Stimulated activated CD4-positive, alpha-beta T cell treated with anti-CD3 and anti-CD28 coated beads, Interleukin-1b, Interleukin-23, amount 100 ng/mL, for 48 hours (primary cell): Measurements from ENCODE around the gene KIF14.
"Not testable (repeated sequence)": the region's sequence is repeated elsewhere in the genome, so short reads cannot be mapped to it uniquely, and the experiment has no call there.

Experiments used
- DNase-seq: peaks from one replicate; pipeline ENCODE4 v3.0.0-alpha.2; 2020

Gene KIF14

DNA sequence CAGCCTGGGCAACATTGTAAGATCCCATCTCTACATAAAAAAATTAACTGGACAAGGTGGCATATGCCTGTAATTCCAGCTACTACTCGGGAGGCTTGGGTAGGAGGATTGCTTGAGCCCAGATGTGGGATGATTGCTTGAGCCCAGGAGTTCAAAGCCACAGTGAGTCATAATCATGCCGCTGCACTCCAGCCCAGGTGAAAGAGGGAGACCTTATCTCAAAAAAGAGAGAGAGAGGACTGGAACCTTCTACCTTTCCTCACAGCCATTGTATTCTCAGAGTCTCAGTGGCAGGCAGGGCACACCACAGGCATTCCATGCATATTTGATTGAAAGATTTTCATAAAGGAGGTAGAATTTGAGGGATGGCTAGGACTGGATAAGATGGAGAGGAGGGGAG is 78.4 kb downstream of the KIF14 start:
- no peak for DNase-seq

DNA sequence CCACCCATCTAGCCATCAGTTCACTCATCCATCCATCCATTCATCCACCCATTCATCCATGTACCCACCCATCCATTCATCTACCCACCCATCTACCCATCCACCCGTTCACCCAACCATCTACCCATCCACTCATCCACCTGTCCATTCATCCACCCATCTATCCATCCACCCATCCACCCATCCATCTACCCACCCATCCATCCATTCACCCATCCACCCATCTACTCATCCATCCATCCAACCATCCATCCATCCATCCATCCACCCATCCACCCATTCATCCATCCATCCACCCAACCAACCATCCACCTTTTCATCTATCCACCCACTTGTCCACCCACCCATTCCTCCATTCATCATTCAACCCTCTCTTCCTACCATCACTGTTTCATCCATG is 80.3 kb downstream of the KIF14 start:
- DNase-seq = no peak

DNA sequence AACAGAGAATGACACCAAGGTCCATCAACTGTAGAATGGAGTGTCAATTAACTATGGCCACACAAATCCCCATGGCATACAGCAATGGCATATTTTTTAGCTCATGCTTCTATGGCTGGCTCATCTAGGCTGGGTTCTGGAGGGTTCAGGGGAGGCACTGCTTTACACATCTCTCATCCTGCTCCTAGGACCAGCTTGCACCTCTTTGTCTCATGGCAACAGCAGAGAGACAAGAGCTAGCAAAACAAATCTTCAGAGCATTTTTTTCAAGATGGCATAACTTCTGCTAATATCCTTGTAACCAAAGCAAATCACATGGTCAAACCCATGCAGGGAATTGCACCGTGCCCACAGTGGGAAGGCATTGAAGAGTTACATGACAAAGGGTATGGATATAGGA is 82.4 kb downstream of the KIF14 start:
- no peak for DNase-seq

DNA sequence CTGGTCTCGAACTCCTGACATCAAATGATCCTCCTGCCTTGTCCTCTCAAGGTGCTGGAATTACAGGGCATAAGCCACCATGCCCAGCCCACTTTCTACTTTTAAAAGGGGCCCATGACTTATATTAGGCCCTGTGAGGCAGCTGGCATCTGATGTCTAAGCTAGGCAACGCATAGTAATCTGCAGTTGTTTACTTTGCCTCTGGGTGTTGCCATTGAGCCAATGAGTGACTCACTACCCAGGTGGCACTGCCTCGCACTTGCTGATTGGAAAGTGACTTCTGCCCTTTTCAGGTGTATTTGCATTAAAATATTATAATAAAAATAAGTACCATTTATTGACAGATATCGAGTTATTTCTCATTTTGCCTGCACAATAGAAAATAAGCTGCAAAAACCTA is 84.9 kb downstream of the KIF14 start:
- DNase-seq = peak; percentile 34

DNA sequence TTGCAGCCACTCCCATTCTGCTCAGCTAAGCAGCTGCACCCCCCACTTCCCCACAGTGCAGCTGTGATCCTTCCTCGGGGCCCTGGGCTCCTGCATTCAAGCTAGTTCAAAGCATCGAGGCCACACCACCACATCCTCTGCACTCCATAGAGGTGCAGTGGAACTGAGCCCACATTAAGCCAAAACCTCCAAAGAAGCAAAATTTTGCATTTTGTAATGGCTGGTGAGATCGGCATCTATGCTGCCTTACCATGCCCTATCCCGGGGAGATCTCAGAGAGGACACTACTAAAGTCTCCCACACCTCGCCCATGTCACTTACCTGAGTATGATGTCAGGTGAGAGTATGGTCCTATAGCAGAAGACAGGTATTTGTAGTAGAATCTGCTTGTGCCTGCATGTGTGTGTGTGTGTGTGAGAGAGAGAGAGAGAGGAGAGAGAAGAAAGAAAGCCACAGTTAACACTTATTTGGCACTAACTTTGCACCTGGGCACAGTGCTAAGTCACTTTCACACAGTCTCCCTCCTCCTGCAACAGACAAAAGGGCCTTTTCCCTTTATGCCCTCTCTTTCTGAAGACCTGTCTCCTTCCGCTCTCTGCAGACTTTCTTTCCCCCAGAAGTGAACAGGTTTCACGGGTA is 89.8 kb downstream of the KIF14 start:
- DNase-seq = peak; percentile 10

DNA sequence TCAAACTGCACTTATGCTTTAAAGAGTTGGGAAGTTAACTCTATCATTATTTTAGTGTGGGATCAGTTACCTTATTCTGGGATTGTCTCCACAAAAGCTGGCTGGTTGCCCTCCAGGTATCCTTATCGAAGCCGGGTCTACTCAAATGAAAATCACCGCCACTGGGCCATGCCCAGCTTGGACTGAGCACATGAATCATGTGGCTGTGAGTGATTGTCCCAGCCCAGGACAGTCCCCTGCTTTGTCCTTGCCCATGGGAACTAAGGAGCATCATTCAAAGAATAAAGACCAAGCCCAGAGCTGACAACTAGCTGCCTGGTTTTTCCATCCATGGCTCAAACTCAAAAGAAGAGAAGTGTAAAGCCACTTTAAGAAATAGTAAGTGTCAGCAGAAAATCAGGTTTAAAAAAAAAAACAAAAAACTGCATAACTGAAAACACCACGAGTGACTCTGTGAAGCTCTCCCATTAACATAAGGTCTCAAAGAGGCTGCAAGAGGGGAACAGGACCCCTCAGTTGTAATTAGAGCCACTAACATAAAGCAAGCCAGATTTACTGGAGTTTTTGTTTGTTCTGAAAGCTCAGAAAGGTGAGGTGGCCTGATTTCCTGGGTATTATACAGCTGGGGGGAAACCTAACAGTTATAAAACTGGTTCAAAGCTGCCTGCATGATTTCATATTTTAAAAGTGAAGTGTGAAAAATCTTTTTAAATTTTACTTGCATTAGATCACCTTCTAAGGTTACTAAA is 91.5 kb downstream of the KIF14 start:
- DNase-seq = no peak

DNA sequence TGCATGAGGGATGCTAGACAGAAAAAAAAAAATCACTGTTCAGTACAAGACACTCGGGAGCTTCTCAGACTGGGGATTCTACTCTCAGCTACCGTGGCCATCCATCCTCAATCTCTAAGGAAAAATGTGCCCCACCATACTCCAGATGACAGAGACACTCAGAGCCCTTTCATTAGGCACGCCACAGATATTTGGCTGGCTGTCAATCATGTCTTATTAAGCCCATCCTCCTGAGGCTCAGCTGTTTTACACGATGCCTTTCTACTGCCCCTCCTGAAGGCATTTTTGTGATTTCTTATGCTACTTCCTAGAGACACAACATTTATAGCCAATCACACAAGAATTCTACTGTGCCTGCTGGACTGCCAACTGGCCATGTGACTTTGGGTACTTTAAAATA is 92.9 kb downstream of the KIF14 start:
- DNase-seq = no peak

DNA sequence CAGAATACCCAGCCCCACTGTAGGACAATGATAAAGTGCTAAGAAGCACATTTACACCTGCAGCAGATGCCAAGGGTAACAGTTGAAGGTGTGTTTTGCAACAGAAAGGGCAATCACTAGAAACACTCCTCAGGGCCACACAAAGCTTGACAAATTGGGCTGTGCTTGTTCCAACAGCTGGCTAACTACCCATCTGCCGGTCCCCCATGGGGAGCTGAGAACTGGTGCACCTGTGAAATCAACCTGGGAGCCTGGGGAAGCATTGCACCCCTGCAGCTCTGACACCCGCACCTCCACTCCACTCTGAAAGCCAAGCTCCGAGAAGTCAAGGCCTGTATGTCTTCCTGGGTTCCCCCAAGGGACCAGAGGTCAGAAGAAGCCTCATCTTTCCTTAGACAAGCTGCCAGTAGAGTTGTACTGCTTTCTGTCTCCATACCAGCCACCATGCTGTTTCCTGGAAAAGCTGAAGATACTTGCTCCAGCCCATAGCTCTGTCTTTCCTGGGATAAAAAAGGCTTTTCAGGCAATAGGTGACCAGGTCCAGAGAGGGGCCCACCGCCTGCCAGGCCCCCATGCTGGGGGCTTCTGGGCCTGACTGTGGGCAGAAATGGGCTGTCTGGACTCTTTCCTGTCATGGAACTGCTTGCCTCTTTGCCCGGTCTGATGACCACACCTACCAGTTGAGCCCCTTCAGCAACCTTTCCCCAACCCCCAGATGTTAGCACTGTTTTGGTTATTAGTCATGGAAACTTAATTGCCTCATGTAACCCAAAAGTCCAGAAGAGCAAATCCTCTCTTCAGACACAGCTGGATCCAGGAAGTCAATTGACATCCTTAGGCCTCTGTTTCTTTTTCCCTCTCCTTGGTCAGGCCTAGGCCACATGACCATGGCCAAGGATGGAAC is 93.6 kb downstream of the KIF14 start:
- no peak for DNase-seq

DNA sequence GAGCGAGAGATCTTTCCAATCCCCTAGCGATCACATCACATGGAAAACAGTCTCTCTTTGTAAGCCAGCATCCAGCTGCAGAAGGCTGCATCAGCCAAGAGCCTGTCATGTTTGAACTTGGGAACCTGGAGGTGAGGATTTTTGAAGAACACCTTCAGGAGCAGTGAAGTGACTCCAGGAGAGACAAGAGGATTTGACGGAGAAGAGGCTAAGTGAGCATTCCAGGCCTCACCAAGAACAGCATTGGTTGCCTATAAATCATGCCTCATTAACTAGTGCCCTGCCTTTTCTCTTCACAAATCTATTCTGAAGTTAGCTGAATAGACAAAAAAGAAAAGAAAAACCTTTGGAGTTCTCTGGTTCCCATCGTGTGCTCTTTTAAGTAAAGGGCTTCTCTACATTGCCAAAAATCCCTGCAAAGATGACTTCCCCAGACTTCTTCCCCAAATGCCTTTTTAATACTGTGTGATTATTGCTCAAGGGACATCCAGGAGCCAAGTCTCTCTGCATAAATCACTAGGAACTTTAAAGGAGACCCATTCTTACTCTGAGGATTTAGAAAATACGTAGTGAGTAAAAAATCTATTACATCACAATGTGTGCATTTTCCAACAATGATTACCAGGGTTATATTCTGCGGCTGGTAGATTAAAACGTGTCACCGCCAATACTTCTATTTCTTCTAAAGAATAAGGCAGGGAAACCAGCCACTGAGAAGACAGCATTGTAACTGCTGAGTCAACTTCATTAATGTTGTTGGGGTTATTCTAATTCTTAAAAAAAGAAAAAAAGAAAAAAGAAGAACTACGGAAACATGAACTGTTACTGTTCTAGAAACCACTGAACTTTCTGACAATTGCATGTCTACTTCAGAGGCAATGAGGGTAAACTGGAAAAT is 95.2 kb downstream of the KIF14 start:
- DNase-seq = no peak

DNA sequence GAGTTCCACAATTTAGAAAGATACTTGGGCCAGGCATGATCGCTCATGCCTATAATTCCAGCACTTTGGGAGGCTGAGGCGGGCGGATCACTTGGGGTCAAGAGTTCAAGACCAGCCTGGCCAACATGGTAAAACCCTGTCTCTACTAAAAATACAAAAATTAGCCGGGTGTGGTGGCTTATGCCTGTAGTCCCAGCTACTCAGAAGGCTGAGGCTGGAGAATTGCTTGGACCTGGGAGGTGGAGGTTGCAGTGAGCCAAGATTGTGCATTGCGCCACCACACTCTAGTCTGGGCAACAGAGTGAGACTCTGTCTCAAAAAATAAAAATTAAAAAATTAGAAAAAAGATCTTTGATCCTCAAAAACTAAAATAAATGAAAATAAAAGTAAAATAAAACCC is 96.0 kb downstream of the KIF14 start:
- not testable (repeated sequence) for DNase-seq

DNA sequence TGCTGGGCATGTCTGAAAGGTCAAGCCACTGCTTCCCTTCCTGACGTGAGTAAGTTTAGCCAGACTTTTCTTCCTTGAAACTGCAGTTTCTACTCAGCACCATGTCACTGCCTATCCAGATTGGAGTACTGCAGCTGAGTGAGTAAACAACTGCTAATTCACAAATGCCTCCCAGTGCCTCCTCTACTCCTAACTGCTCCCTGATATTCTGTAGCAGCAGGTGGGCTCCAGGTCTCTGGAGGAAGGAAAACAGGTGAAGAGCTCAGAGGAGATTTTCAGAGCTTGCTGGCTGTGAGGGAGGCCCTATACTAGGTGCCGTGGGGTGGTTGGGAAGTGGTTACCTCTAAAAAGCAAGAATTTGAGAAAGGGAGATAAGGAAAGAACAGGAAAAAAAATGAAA is 96.5 kb downstream of the KIF14 start:
- DNase-seq = no peak

DNA sequence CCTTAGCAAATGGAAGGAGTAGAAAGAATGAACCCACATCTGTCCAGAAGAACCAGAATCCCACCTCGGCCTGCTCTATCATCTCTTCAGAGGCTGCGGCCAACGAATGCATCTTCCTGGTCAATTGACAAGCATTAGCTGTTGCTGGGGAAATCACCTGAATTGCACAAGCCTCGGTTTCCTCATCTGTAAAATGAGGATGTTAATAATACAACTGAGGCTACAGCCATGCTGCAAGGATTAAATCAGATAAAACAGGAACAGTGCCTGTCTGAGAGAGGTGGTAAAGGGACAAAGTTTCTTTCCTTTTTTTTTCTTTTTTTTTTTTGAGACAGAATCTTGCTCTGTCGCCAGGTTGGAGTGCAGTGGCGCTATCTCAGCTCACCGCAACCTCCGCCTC is 99.8 kb downstream of the KIF14 start:
- no peak for DNase-seq

DNA sequence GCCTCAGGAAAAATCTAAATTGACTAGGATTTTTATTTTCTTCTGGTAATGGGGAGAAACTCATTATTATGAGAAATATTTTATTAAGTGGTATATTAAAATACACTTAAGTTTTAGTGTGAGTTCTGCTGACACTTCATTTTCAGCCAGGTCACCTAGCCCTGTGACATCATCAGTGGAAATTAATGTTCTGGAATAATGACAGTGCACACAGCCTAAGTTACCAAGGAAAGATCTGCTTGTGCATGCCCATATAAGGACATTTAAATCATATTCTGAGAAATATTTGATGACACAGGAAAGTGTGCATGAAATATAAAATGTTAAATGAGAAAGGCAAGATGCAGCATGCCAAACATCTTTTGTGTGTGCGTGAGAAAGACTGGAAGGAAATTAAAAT is 102.0 kb downstream of the KIF14 start:
- no peak for DNase-seq

DNA sequence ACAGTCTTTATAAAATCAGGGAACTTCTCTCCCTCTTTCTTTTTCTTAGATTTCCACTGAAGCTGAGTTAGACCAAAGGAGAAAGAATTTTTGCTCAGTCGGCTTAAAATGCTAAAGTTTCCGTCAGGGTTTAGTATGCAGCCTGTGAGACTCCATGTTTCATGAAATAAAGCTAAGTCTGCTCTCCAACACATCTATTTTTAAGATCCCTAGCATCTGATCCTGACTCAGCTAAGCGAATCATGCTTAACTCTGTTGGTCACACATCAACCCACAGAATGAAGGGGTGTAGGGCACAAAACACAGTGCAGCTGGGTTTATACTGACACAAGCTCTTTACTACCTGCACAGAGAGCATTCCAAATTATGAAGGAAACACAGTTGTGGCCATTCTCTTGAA is 108.4 kb downstream of the KIF14 start:
- no peak for DNase-seq

DNA sequence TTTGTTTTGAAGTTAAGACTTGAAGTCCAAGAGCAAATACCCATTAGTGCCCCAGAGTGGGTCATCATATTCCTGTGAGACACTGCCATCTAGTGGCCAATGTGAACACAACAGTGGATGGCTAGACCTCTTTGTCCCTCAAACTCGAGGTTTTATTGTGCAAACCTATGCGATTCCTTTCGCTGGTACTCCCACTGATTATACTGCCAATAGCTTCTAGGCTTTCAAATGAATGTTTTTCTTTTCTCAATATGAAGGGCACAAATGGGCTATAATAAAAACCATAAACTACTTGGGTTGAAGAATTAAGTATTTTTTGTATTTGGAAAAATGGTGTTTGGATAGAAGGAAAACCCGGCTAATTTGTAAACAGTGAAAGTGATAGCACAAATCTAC is 110.3 kb downstream of the KIF14 start:
- DNase-seq = peak; percentile 67

DNA sequence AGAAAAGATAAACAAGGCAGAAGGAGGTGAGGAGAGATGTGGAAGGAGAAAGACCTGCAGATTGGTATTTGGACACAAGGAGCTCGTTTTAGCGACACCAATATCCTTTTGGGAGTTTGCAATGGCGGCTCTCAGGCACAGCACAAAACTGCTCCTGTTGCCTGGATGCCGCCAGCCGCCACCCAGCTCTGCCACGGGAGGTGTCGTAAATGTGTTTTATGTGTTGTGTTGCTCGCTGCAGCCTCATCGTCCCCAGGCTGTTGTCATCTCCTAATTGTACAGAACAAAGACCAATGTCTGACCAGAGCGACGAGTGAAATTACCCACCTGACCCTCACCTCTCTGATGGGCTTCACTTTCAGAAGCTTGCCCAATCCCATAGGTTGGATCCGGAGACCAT is 114.1 kb downstream of the KIF14 start:
- no peak for DNase-seq

DNA sequence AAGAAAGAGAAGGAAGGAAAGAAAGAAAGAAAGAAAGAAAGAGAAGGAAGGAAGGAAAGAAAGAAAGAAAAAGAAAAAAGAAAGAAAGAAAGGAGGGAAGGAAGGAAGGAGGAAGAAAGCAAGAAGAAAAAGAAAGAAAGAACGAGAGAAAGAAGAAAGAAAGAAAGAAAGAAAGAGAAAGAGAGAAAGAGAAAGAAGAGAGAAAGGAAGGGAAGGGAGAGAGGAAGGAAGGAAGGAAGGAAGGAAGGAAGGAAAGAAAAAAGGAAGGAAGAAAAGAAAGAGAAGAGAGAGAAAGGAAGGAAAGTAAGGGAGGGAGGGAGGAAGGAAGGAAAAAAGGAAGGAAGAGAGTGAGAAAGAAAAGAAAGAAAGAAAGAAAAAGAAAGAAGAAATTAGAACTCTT is 115.3 kb downstream of the KIF14 start:
- DNase-seq = no peak
